Rectal smooth muscle tissue (tissue), 1 donor: ENCODE results near the gene THRSP.
"Not testable (repeated sequence)": the region's sequence is repeated elsewhere in the genome, so short reads cannot be mapped to it uniquely, and the experiment has no call there.

Experiments used
- H3K27ac ChIP-seq: one replicate; pipeline ENCODE4 v1.7.0; 2013; ENCODE audit warnings: low read depth, low read length, inconsistent platforms
- H3K27me3 ChIP-seq: one replicate; pipeline ENCODE4 v1.7.0; 2013; ENCODE audit warnings: low read length; ENCODE audit not compliant: control insufficient read depth, insufficient read depth
- H3K36me3 ChIP-seq: one replicate; pipeline ENCODE4 v1.7.0; 2013; ENCODE audit warnings: low read length; ENCODE audit not compliant: control insufficient read depth, insufficient read depth
- H3K4me1 ChIP-seq: one replicate; pipeline ENCODE4 v1.7.0; 2013; ENCODE audit warnings: low read length; ENCODE audit not compliant: control insufficient read depth, insufficient read depth
- H3K4me3 ChIP-seq: one replicate; pipeline ENCODE4 v1.7.0; 2013; ENCODE audit warnings: low read length
- H3K9ac ChIP-seq: one replicate; pipeline ENCODE4 v1.7.0; 2013; ENCODE audit warnings: low read length

THRSP gene

GRCh38 chr11:78059749-78060328, 3.8 kb upstream of the THRSP start:
- H3K27ac ChIP-seq, H3K9ac ChIP-seq, H3K4me3 ChIP-seq, H3K27me3 ChIP-seq, H3K4me1 ChIP-seq, H3K36me3 ChIP-seq: not testable (repeated sequence)

DNA sequence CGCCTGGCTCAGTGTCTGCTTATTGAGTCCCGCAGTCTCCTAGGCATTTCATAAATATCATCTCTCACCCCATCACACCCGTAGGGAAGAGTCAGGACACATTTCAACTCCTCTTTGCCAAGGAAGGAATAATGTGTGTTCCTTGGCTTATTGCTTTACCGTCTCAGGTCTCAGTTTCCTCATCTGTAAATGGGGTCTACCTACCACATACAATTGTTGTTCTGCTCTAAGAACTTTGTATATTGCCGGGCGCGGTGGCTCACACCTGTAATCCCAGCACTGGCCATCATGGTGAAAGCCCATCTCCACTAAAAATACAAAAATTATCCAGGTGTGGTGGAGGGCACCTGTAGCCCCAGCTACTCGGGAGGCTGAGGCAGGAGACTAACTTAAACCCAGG, 3.1 kb upstream of the THRSP start:
- no peaks in the 10 kb centered on the region for H3K4me1 ChIP-seq
- H3K36me3 ChIP-seq = no peaks in the 10 kb centered on the region
- H3K27ac ChIP-seq = no peak overlapping the region
- H3K4me3 ChIP-seq = no peak overlapping the region
- no peak overlapping the region for H3K9ac ChIP-seq
- no peaks in the 10 kb centered on the region for H3K27me3 ChIP-seq

DNA sequence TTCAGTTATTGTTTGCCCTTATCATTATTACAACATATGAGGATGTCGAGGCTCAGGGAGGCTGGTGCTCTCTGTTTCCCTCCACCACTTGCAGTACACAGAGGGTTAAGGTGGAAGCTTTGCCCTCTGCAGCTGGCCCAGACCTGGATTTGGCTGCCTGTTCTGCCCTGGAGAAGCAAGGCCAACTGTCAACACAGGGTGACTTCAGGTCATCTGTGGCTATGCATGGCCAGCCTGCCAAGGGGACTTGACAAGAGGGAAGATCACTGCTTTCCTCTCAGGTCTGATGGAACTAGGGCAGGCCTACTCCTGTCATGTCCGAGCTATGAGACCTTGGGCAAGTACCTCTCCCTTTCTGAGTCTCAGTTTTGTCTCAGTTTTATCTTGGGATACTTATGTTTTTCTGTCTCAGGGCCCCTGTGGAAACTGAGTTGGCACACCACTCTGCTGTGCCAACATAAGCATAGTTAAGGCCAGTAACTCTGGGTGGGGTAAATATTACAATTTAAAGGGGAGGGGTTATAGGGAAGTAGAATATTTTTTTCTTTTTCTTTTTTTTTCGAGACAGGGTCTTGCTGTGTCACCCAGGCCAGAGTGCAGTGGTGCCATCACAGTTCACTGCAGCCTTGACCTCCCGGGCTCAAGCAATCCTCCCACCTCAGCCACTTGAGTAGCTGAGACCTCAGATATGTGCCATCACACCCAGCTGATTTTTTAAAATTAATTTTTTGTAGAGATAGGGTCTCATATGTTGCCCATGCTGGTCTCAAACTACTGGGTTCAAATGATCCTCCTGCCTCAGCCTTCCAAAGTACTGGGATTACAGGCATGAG, 2.4 kb upstream of the THRSP start:
- Histone ChIP-seq H3K9ac (no peak overlapping the region), H3K36me3 (no peaks in the 10 kb centered on the region), H3K4me1 (no peaks in the 10 kb centered on the region), H3K27me3 (no peaks in the 10 kb centered on the region), H3K27ac (no peak overlapping the region), H3K4me3 (no peak overlapping the region)

DNA sequence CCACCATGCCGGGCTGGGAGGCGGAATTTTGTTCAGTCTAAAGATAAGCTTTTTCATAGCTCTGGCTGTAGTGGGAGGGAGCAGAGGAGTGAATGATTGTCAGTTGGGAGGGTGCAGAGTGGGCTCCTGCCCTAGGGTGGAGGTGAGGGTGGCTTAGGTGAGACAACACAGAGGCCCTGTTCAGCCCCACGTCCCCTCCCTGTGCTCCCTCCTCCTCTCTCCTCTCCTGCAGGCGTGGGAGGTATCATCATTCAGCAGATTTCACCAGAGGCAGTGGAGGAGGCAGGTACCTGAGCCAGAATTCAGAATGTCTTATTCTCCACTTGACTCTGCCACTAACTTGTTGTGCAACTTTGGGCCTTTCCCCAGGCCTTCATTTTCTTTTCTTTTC, 1.7 kb upstream of the THRSP start:
- H3K27me3 ChIP-seq = no peaks in the 10 kb centered on the region
- H3K36me3 ChIP-seq = no peaks in the 10 kb centered on the region
- H3K9ac ChIP-seq = no peak overlapping the region
- H3K4me3 ChIP-seq = no peak overlapping the region
- no peaks in the 10 kb centered on the region for H3K4me1 ChIP-seq
- no peak overlapping the region for H3K27ac ChIP-seq

DNA sequence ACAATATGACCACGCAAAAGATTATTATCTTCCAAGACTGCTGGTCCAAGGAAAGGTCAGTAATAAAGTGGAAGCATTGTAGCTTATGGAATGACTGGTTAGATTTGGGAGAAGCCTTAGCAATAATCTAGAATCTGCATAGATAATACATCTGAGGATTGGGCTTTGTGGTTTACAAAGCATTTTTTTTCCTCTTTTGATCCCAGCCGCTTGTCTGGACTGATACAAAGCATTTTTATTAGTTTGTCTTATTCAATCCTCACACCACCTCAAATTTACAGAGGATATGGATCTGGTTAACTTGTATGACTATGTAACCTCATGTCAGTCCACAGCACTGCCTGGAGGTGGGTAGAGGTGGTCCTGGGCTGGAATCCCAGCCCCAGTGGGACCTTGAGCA, 990 bp upstream of the THRSP start:
- Histone ChIP-seq H3K9ac (no peak overlapping the region), H3K4me3 (no peak overlapping the region), H3K27me3 (no peaks in the 10 kb centered on the region), H3K4me1 (no peaks in the 10 kb centered on the region), H3K27ac (no peak overlapping the region), H3K36me3 (no peaks in the 10 kb centered on the region)

DNA sequence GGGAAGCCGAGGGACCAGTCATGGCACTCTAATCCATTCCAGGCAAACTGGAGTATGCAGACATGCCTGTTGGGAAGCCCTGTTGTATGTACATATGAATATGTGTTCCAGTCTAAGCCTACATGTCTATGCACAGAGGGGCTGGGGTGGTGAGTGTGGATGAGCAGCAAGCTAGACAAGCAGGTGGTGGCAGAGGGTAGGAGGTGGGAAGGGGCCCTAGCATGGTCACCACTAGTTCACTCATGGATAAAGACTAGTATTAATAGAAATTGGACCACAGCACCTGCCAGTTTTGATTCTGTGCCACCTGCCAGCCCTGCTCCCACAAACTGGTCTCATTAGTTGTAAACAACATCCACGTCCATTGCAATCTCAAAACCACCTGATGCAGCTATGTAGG, 1.5 kb downstream of the THRSP start:
- no peak overlapping the region for H3K4me3 ChIP-seq
- no peaks in the 10 kb centered on the region for H3K4me1 ChIP-seq
- no peak overlapping the region for H3K9ac ChIP-seq
- H3K27me3 ChIP-seq = no peaks in the 10 kb centered on the region
- no peak overlapping the region for H3K27ac ChIP-seq
- H3K36me3 ChIP-seq = peaks cover 2% of the 10 kb centered on the region

GRCh38 chr11:78066471-78066870, 2.8 kb downstream of the THRSP start:
- Histone ChIP-seq H3K4me3 (no peak overlapping the region), H3K4me1 (no peaks in the 10 kb centered on the region), H3K9ac (no peak overlapping the region), H3K27me3 (no peaks in the 10 kb centered on the region), H3K27ac (no peak overlapping the region), H3K36me3 (peaks cover 2% of the 10 kb centered on the region)

- no peak overlapping the region for H3K27ac ChIP-seq
- no peak overlapping the region for H3K4me3 ChIP-seq
- H3K4me1 ChIP-seq = no peaks in the 10 kb centered on the region
- no peaks in the 10 kb centered on the region for H3K27me3 ChIP-seq
- no peak overlapping the region for H3K9ac ChIP-seq
- H3K36me3 ChIP-seq = peaks cover 7% of the 10 kb centered on the region
These were observed 4.0 kb downstream of the THRSP start for GRCh38 chr11:78067704-78068103.

GRCh38 chr11:78069465-78069864, 5.8 kb downstream of the THRSP start:
- no peak overlapping the region for H3K4me3 ChIP-seq
- no peak overlapping the region for H3K27ac ChIP-seq
- H3K27me3 ChIP-seq = no peaks in the 10 kb centered on the region
- H3K36me3 ChIP-seq = peaks cover 7% of the 10 kb centered on the region
- no peak overlapping the region for H3K9ac ChIP-seq
- no peaks in the 10 kb centered on the region for H3K4me1 ChIP-seq

DNA sequence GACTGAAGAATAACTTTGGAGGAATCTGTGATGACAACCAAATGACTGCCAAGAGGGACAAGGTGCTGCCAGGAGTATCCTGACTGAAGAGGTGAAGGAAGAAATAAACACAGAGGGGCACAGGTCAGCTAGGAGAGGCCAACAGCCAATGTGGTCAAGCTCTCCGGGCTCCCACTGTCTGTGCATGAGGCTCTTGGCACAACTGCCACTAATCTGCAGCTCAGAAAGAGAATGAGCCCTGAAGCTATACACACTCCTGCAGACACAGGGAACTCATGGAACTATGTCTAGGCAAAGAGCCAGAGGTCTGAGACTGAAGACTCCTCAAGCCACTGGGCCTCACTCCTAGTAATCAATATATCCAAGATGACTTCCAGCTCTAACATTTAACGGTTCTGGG, 7.0 kb downstream of the THRSP start:
- peaks cover 7% of the 10 kb centered on the region for H3K36me3 ChIP-seq
- no peak overlapping the region for H3K4me3 ChIP-seq
- no peak overlapping the region for H3K27ac ChIP-seq
- H3K9ac ChIP-seq = no peak overlapping the region
- H3K4me1 ChIP-seq = no peaks in the 10 kb centered on the region
- no peaks in the 10 kb centered on the region for H3K27me3 ChIP-seq

GRCh38 chr11:78071717-78072116, 8.1 kb downstream of the THRSP start:
- Histone ChIP-seq H3K36me3 (peaks cover 7% of the 10 kb centered on the region), H3K4me3 (no peak overlapping the region), H3K27ac (no peak overlapping the region), H3K4me1 (no peaks in the 10 kb centered on the region), H3K9ac (no peak overlapping the region), H3K27me3 (no peaks in the 10 kb centered on the region)

GRCh38 chr11:78072455-78072854, 8.8 kb downstream of the THRSP start:
- Histone ChIP-seq H3K9ac (no peak overlapping the region), H3K27me3 (no peaks in the 10 kb centered on the region), H3K36me3 (peaks cover 7% of the 10 kb centered on the region), H3K27ac (no peak overlapping the region), H3K4me1 (peaks cover 3% of the 10 kb centered on the region), H3K4me3 (no peak overlapping the region)

GRCh38 chr11:78074756-78075155, 11.1 kb downstream of the THRSP start:
- Histone ChIP-seq H3K9ac (no peak overlapping the region), H3K27ac (no peak overlapping the region), H3K4me3 (no peak overlapping the region), H3K36me3 (peaks cover 7% of the 10 kb centered on the region), H3K27me3 (no peaks in the 10 kb centered on the region), H3K4me1 (peaks cover 8% of the 10 kb centered on the region)
